ENCODE measurements around the gene EEF1A2. TPM values are rescaled to one million over a fixed set of nuclear protein-coding genes. Genes with fewer than 3 reads are reported as not detected.

The EEF1A2 gene
- total and polyA plus RNA-seq, 4 donors: 0.05 to 0.12 TPM; not detected in 2

- TF ChIP-seq FOXA2 (IDR thresholded peaks at IDR 0.05) (no peak), HNF4A (conservative IDR thresholded peaks at IDR 0.05) (no peak), REST (IDR thresholded peaks at IDR 0.05) (no peak), YY1 (IDR thresholded peaks at IDR 0.05) (no peak), EGR1 (IDR thresholded peaks at IDR 0.05; ENCODE audit: low read depth in 2 of 2) (no peak), GABPA (IDR thresholded peaks at IDR 0.05 in 1 of 2, conservative IDR thresholded peaks at IDR 0.05 in 1 of 2) (no peak), FOXA1 (IDR thresholded peaks at IDR 0.05) (no peak), TAF1 (conservative IDR thresholded peaks at IDR 0.05) (no peak), ZBTB33 (IDR thresholded peaks at IDR 0.05) (no peak), HNF4G (IDR thresholded peaks at IDR 0.05) (no peak), NR2F2 (IDR thresholded peaks at IDR 0.05) (no peak), ATF3 (IDR thresholded peaks at IDR 0.05) (no peak), MAX (IDR thresholded peaks at IDR 0.05) (no peak), SP1 (IDR thresholded peaks at IDR 0.05) (no peak), CTCF (IDR thresholded peaks at IDR 0.05; ENCODE audit: low read depth, low read length, missing input control) (no peak)
- Histone ChIP-seq H3K9ac (ENCODE audit: low read depth in 1 of 2, low read length in 2 of 2) (no peak overlapping the region), H3K4me1 (ENCODE audit: control insufficient read depth in 4 of 4, insufficient read depth in 4 of 4, low read length in 3 of 4) (no peaks in the 10 kb centered on the region), H3K4me3 (ENCODE audit: low read depth in 1 of 3, low read length in 3 of 3) (no peak overlapping the region), H3K27ac (ENCODE audit: low read depth in 1 of 2, low read length in 2 of 2) (no peak overlapping the region), H3K36me3 (ENCODE audit: control insufficient read depth in 4 of 4, insufficient read depth in 3 of 4, low read depth in 1 of 4, low read length in 3 of 4) (no peaks in the 10 kb centered on the region), H3K9me3 (ENCODE audit: control insufficient read depth in 4 of 4, low read length in 3 of 4) (peaks cover 0 to 6% (median 4%) of the 10 kb centered on the region in 4 donors), H3K27me3 (ENCODE audit: control insufficient read depth in 4 of 4, insufficient read depth in 4 of 4, low read length in 3 of 4) (peaks cover 0 to 3% (median 0%) of the 10 kb centered on the region in 4 donors)
- DNase-seq (ENCODE audit: low spot score): no peak
- 88% methylated on average over 12 of the region's 12 CpGs for WGBS
Measured at GRCh38 chr20:63505723-63506122, 6.8 kb upstream of the EEF1A2 start.

GRCh38 chr20:63505281-63505680 is 6.4 kb upstream of the EEF1A2 start:
- TF ChIP-seq GABPA (IDR thresholded peaks at IDR 0.05 in 1 of 2, conservative IDR thresholded peaks at IDR 0.05 in 1 of 2) (no peak), ZBTB33 (IDR thresholded peaks at IDR 0.05) (no peak), HNF4G (IDR thresholded peaks at IDR 0.05) (no peak), HNF4A (conservative IDR thresholded peaks at IDR 0.05) (no peak), ATF3 (IDR thresholded peaks at IDR 0.05) (no peak), CTCF (IDR thresholded peaks at IDR 0.05; ENCODE audit: low read depth, low read length, missing input control) (no peak), RXRA (IDR thresholded peaks at IDR 0.05) (no peak), YY1 (IDR thresholded peaks at IDR 0.05) (no peak), NR2F2 (IDR thresholded peaks at IDR 0.05) (no peak), FOXA2 (IDR thresholded peaks at IDR 0.05) (no peak), MAX (IDR thresholded peaks at IDR 0.05) (no peak), RAD21 (IDR thresholded peaks at IDR 0.05) (no peak), TAF1 (conservative IDR thresholded peaks at IDR 0.05) (no peak), EGR1 (IDR thresholded peaks at IDR 0.05; ENCODE audit: low read depth in 2 of 2) (no peak)
- Histone ChIP-seq H3K9me3 (ENCODE audit: control insufficient read depth in 4 of 4, low read length in 3 of 4) (peaks cover 0 to 6% (median 4%) of the 10 kb centered on the region in 4 donors), H3K36me3 (ENCODE audit: control insufficient read depth in 4 of 4, insufficient read depth in 3 of 4, low read depth in 1 of 4, low read length in 3 of 4) (no peaks in the 10 kb centered on the region), H3K9ac (ENCODE audit: low read depth in 1 of 2, low read length in 2 of 2) (no peak overlapping the region), H3K27me3 (ENCODE audit: control insufficient read depth in 4 of 4, insufficient read depth in 4 of 4, low read length in 3 of 4) (peaks cover 0 to 3% (median 0%) of the 10 kb centered on the region in 4 donors), H3K27ac (ENCODE audit: low read depth in 1 of 2, low read length in 2 of 2) (no peak overlapping the region), H3K4me3 (ENCODE audit: low read depth in 1 of 3, low read length in 3 of 3) (no peak overlapping the region), H3K4me1 (ENCODE audit: control insufficient read depth in 4 of 4, insufficient read depth in 4 of 4, low read length in 3 of 4) (no peaks in the 10 kb centered on the region)
- no peak for DNase-seq (ENCODE audit: low spot score)
- 85% methylated on average over 8 of the region's 8 CpGs for WGBS
